HG02623 (cell line): ENCODE measurements around the gene WDR70.
"Not testable (repeated sequence)": the region's sequence is repeated elsewhere in the genome, so short reads cannot be mapped to it uniquely, and the experiment has no call there.

Experiments used
- ATAC-seq: cut with Tn5 transposase; IDR thresholded peaks from one replicate; pipeline ENCODE4 v1.9.1; 2021; ENCODE audit warnings: moderate library complexity; ENCODE audit not compliant: unreplicated experiment

Gene WDR70

DNA sequence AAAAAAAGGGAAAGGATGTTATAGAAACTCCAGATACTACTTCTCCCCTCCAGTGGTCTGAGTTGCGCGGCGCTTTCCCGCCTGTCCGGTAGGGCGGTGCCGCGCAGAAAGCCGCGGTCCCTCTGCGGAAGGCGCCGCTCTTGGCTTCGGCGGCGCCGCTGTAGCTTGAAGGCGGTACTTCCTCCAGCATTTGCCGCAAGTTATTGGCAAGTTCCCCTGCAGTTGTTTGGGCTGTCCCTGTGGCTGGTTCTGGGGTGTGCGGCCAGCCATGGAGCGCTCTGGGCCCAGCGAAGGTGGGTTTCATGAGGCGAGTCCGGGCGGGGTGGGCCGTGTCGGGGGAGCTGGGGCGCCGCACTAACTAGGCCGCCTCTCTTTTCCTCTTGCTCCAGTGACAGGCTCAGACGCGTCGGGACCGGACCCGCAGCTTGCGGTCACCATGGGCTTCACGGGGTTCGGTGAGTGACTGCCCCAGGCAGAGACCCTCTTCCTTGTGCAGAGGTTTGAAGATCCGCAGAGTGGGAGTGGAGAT lies at the start of gene WDR70:
WDR70 (plus strand) TSS at position 219 of the 529 bp plus-strand sequence; CDS start at position 269, 50 bp downstream.
- peak; percentile 99 for ATAC-seq

DNA sequence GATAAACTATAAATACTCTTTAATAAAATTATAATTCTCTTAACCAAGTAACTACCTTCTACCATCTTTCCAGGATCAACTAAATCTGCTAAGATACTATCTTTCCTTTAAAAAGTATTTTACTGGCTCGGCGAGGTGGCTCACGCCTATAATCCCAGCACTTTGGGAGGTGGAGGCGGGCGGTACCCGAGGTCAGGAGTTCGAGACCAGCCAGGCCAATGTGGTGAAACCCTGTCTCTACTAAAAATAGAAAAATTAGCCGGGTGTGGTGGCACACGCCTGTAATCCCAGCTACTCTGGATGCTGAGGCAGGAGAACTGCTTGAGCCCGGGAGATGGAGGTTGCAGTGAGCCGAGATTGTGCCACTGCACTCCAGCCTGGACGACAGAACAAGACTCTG lies 44.4 kb upstream of the WDR70 start:
- not testable (repeated sequence) for ATAC-seq

GRCh38 chr5:37342741-37343140 lies 36.4 kb upstream of the WDR70 start:
- not testable (repeated sequence) for ATAC-seq

DNA sequence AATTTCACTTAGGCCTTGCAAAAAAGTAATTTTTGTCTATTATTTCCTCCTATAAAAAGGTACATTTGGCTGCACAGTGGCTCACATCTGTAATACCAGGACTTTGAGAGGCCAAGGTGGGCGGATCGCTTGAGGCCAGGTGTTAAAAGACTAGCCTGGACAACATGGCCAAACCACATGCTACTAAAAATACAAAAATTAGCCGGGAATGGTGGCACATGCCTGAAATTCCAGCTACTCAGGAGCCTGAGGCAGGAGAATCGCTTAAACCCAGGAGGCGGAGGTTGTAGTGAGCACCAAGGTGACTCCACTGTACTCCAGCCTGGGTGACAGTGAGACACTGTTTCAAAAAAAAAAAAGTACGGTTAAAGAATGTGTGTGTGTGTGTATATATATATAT lies 24.0 kb upstream of the WDR70 start:
- no peak for ATAC-seq

- ATAC-seq: no peak
Measured at GRCh38 chr5:37370550-37370863, 8.6 kb upstream of the WDR70 start.

GRCh38 chr5:37370864-37371726 lies 8.0 kb upstream of the WDR70 start, which contains the start of gene NUP155:
TSS of gene NUP155 (minus strand) at chr5:37371106. CDS start at chr5:37370977, 129 bp downstream.
- ATAC-seq: peak; percentile 92

DNA sequence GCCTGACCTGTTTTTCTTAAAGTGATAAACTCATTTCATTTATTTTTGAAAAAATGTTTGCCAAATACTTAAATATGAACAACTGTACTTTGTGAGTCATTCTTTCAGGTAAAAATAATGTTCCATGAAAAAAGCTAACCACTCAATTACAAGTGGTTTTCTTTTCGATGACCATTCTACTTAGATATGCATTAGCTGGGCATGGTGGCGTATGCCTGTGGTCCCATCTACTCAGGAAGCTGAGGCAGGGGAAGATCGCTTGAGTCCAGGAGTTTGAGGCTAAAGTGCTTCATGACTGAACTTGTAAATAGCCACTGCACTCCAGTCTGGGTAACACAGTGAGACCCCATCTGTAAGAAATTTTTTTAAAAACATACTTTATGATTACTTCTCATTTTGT lies 4.0 kb upstream of the WDR70 start:
- no peak for ATAC-seq

DNA sequence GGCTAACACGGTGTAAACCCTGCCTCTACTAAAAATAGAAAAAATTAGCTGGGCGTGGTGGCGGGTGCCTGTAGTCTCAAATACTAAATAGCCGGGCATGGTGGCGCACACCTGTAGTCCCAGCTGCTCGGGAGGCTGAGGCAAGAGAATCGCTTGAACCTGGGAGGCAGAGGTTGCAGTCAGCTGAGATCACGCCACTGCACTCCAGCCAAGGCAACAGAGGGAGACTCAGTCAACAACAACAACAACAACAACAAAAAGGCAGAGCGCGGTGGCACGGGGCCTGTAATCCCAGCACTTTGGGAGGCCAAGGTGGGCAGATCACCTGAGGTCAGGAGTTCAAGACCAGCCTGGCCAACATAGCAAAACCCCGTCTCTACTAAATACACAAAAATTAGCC lies 1.1 kb upstream of the WDR70 start:
- not testable (repeated sequence) for ATAC-seq

GRCh38 chr5:37391591-37391990 lies 12.5 kb downstream of the WDR70 start:
- ATAC-seq: no peak

- ATAC-seq: no peak
Measured at GRCh38 chr5:37396352-37396751, 17.2 kb downstream of the WDR70 start.

DNA sequence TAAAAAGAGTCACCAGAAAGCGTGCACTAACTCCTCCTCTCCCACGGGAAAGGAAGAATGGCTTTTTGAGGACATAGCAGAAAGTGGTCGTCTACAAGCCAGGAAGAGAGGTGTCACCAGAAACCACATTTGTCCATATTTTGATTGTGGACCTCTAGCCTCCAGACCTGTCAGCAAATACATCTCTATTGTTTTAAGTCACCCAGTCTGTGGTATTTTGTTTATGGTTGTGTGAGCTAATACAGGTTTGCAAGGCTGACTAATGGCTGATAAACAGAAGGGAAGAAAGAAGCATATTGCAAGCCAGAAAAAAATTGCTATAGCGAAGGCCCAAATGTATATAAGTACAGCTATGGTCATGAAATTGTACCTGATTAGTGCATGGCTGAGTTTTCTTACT lies 21.4 kb downstream of the WDR70 start:
- ATAC-seq: no peak

- ATAC-seq: no peak
Measured at GRCh38 chr5:37412515-37412914, 33.4 kb downstream of the WDR70 start.

DNA sequence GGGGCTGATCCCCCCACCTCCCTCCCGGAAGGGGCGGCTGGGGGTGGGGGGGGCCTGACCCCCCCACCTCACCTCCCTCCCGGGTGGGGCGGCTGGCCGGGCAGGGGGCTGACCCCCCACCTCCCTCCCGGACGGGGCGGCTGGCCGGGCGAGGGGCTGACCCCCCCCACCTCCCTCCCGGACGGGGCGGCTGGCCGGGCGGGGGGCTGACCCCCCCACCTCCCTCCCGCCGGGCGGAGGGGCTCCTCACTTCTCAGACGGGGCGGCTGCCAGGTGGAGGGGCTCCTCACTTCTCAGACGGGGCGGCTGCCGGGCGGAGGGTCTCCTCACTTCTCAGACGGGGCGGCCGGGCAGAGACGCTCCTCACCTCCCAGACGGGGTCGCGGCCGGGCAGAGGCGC lies 36.3 kb downstream of the WDR70 start:
- ATAC-seq: not testable (repeated sequence)

GRCh38 chr5:37417347-37417746 lies 38.2 kb downstream of the WDR70 start:
- ATAC-seq: no peak

DNA sequence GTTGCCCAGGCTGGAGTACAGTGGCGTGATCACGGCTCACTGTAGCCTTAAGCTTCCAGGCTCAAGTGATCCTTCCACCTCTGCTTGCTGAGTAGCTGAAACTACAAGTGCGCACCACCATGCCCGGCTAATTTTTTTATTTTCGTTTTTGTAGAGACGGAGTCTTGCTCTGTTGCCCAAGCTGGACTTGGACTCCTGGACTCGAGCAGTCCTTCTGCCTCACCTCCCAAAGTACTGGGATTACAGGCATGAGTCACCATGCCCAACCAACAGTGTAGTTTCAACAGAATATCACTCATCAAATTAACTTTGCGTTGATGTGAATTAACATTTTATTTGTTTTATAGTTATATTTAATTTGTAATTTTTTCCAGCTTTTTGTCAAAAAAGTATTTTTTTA lies 45.3 kb downstream of the WDR70 start:
- ATAC-seq: no peak

DNA sequence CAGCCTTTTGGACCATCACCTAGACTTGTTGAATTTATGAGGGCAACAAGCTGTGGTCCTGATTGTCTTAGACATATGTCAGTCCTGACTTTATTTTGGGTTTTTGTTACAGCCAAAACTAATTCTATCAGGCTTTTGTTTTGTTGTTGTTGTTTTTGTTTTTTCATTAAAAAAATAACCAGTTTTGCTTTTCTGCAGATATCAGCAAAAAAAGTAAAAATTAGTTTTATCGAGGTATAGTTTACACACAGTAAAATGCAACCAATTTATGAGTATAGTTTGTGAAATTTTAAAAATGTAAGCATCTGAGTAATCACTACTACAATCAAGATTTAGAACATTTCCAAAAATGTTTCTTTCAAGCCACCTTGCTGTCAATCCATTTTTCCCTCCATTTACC lies 48.9 kb downstream of the WDR70 start:
- no peak for ATAC-seq

DNA sequence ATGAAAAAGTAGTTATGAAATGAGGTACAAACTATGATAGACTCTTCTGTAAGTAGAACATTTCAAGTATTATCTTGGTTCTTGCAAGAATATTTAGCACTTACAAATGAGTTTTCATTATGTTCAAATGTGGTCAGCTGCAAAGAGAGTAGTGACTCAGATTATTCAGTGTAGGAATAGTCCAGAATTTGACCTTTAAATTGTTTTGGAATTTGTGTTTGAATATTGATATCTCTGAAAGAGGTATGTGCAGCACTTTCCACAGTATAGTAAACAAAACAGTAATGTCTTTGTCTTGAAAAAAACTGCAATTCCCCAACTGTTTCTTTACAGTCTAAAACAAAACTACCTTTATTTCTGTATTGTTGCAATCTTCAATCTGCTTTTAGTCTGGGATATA lies 56.1 kb downstream of the WDR70 start:
- no peak for ATAC-seq

- ATAC-seq: peak; percentile 52
Measured at GRCh38 chr5:37436146-37436934, 57.2 kb downstream of the WDR70 start.

- ATAC-seq: no peak
Measured at GRCh38 chr5:37437711-37438110, 58.6 kb downstream of the WDR70 start.

- not testable (repeated sequence) for ATAC-seq
Measured at GRCh38 chr5:37445783-37446182, 66.7 kb downstream of the WDR70 start.

DNA sequence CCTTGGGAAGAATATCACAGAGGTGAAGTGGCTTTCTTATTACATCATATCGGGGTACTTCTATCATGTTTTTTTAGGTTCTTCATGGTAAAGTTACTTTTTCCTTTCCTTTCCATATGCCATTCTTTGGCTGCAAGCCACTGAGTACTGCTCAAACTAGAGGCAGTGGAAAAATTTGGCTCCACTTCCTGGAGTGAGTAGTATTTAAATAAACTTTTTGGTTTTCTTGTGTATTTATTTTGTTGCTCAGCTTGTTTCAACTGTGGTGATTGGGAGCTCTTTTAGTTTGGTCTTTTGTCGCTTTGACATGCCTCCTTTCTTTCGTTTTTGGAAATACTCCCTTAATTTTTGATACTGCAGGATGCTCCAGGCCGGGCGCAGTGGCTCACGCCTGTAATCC lies 69.8 kb downstream of the WDR70 start:
- no peak for ATAC-seq

- ATAC-seq: not testable (repeated sequence)
Measured at GRCh38 chr5:37451991-37452390, 72.9 kb downstream of the WDR70 start.
